GM12878 (cell line): ENCODE measurements around the gene GJC3. TPM values are rescaled to one million over a fixed set of nuclear protein-coding genes. Genes with fewer than 3 reads are reported as not detected.

Experiments used
- ATAC-seq: fragments of 200-7000 bp; cut with Tn5 transposase; 3 replicates; pipeline ENCODE4 v1.9.1; 2020; ENCODE audit warnings: mild to moderate bottlenecking, moderate library complexity
- BruUV-seq: library from RNA; stranded (reverse); fragments of 400-500 nt; replicated peaks from 2 replicates; lab custom pipeline; 2021; lab: Mats Ljungman, UMichigan
- CTCF ChIA-PET: fragments of 300-600 bp; sonication (Branson Sonifier 250); formaldehyde crosslinking; extraction: SDS; loops from one replicate; lab custom pipeline; 2021; ENCODE audit warnings: inconsistent platforms; lab: Yijun Ruan, JAX
- POLR2A ChIA-PET: fragments of 350-600 bp; formaldehyde crosslinking; extraction: SDS; loops from one replicate; lab custom pipeline; 2021; ENCODE audit warnings: inconsistent platforms; lab: Charles Lee
- RAD21 ChIA-PET: fragments of 300-600 bp; sonication (Branson Sonifier 250); formaldehyde crosslinking; loops from one replicate; lab custom pipeline; 2023; ENCODE audit warnings: antibody characterized with exemption; ENCODE audit not compliant: unreplicated experiment; lab: Charles Lee
- SMC1A ChIA-PET: fragments of 300-600 bp; sonication (Branson Sonifier 250); formaldehyde crosslinking; loops from one replicate; lab custom pipeline; 2023; ENCODE audit not compliant: unreplicated experiment, uncharacterized antibody; lab: Charles Lee
- DNase-seq: peaks from one replicate; pipeline ENCODE4 v3.0.0-alpha.2; 2011; ENCODE audit warnings: low read depth, low spot score
- FAIRE-seq: peaks from 3 replicates; lab custom pipeline; 2011; peaks lifted over from hg19 to GRCh38; lab: Jason Lieb, UNC
- H2AFZ ChIP-seq: 2 replicates; pipeline ENCODE4 v1.6.0; 2011; ENCODE audit warnings: low read depth, low read length, control low read depth; ENCODE audit not compliant: control insufficient read depth
- H3K27ac ChIP-seq: 2 replicates; pipeline ENCODE4 v1.5.1; 2011; ENCODE audit warnings: control low read depth; ENCODE audit not compliant: control insufficient read depth, insufficient read depth
- H3K27me3 ChIP-seq, 2 experiments: replicated peaks in 1 of 2; 2 replicates each; pipeline versions ENCODE4 v1.6.0 to v1.6.1; 2011; ENCODE audit warnings: low read length in 1 of 2; ENCODE audit not compliant: control insufficient read depth in 2 of 2, insufficient read depth in 2 of 2
- H3K36me3 ChIP-seq, 2 experiments: 2 replicates each; pipeline ENCODE4 v1.5.1; 2011; ENCODE audit warnings: low read length in 1 of 2; ENCODE audit not compliant: control insufficient read depth in 2 of 2, insufficient read depth in 2 of 2
- H3K4me1 ChIP-seq: 2 replicates; pipeline ENCODE4 v1.6.1; 2011; ENCODE audit warnings: mild to moderate bottlenecking, low read length, moderate library complexity, mixed read lengths; ENCODE audit not compliant: control insufficient read depth, insufficient read depth
- H3K4me2 ChIP-seq: 2 replicates; pipeline ENCODE4 v1.6.0; 2011; ENCODE audit warnings: control low read depth; ENCODE audit not compliant: control insufficient read depth, insufficient read depth
- H3K4me3 ChIP-seq: fragments of 200-600 bp; sonication (generic); 2 replicates; pipeline ENCODE4 v1.5.1; 2016
- H3K79me2 ChIP-seq: 2 replicates; pipeline ENCODE4 v1.6.0; 2011; ENCODE audit warnings: low read length; ENCODE audit not compliant: control insufficient read depth, insufficient read depth
- H3K9ac ChIP-seq: 2 replicates; pipeline ENCODE4 v1.8.0; 2011; ENCODE audit warnings: low read length, control low read depth, mixed read lengths; ENCODE audit not compliant: control insufficient read depth, insufficient read depth
- H3K9me3 ChIP-seq: replicated peaks from 3 replicates; pipeline ENCODE4 v1.5.1; 2011; ENCODE audit warnings: mild to moderate bottlenecking, low read length; ENCODE audit not compliant: control insufficient read depth, insufficient read depth
- H4K20me1 ChIP-seq: 2 replicates; pipeline ENCODE4 v1.6.0; 2011; ENCODE audit not compliant: control insufficient read depth, insufficient read depth
- BCL11A ChIP-seq: IDR thresholded peaks from 2 replicates; pipeline ENCODE4 v1.6.1; 2011; ENCODE audit warnings: low read depth, low read length
- CREM ChIP-seq: IDR thresholded peaks from 2 replicates; pipeline ENCODE4 v1.6.1; 2014; ENCODE audit warnings: antibody characterized with exemption, low read depth
- FOS ChIP-seq: IDR thresholded peaks from 3 replicates; pipeline ENCODE4 v1.6.1; 2011; ENCODE audit warnings: borderline replicate concordance; ENCODE audit not compliant: insufficient read length; ENCODE audit errors: extremely low read depth
- FOXK2 ChIP-seq: fragments of 450-650 bp; IDR thresholded peaks from 2 replicates; pipeline ENCODE4 v1.6.1; 2017; ENCODE audit warnings: mild to moderate bottlenecking, moderate library complexity
- JUNB ChIP-seq: IDR thresholded peaks from 2 replicates; pipeline ENCODE4 v1.6.1; 2016; ENCODE audit warnings: antibody characterized with exemption, mild to moderate bottlenecking
- MYB ChIP-seq: fragments of 150-350 bp; IDR thresholded peaks from 2 replicates; pipeline ENCODE4 v1.6.1; 2014; ENCODE audit warnings: mild to moderate bottlenecking, low read depth, low read length, borderline replicate concordance
- NR2C2 ChIP-seq: IDR thresholded peaks from 2 replicates; pipeline ENCODE4 v1.6.1; 2011; ENCODE audit warnings: borderline replicate concordance, low read depth; ENCODE audit not compliant: control insufficient read depth, insufficient read length
- PBX3 ChIP-seq: IDR thresholded peaks from 2 replicates; pipeline ENCODE4 v1.6.1; 2011; ENCODE audit warnings: mild to moderate bottlenecking, low read depth, low read length, moderate library complexity; ENCODE audit not compliant: insufficient replicate concordance
- SMAD5 ChIP-seq: IDR thresholded peaks from 2 replicates; pipeline ENCODE4 v1.6.1; 2016; ENCODE audit warnings: antibody characterized with exemption, low read depth
- SMC3 ChIP-seq: IDR thresholded peaks from 2 replicates; pipeline ENCODE4 v1.6.1; 2011; ENCODE audit warnings: low read length, improper control_type of control experiment, borderline replicate concordance
- SREBF2 ChIP-seq: IDR thresholded peaks from 2 replicates; pipeline ENCODE4 v1.6.1; 2012; ENCODE audit warnings: mild to moderate bottlenecking, low read length
- SRF ChIP-seq, 2 experiments: IDR thresholded peaks; 2 replicates each; pipeline ENCODE4 v1.6.1; 2011; ENCODE audit warnings: low read depth in 2 of 2, low read length in 2 of 2, mild to moderate bottlenecking in 1 of 2, moderate library complexity in 1 of 2
- TCF12 ChIP-seq: IDR thresholded peaks from 2 replicates; pipeline ENCODE4 v1.6.1; 2011; ENCODE audit warnings: low read depth, mild to moderate bottlenecking, low read length
- USF1 ChIP-seq: IDR thresholded peaks from 2 replicates; pipeline ENCODE4 v1.6.1; 2011; ENCODE audit warnings: borderline replicate concordance, low read depth, mild to moderate bottlenecking, moderate library complexity, mixed read lengths, low read length; ENCODE audit not compliant: insufficient read depth; ENCODE audit errors: extremely low read length
- YBX1 ChIP-seq: fragments of 450-650 bp; IDR thresholded peaks from 2 replicates; pipeline ENCODE4 v1.6.1; 2016; ENCODE audit warnings: antibody characterized with exemption
- ZBED1 ChIP-seq: IDR thresholded peaks from 2 replicates; pipeline ENCODE4 v1.6.1; 2016; ENCODE audit warnings: borderline replicate concordance
- ZBTB11 ChIP-seq: fragments of 450-650 bp; formaldehyde crosslinking; IDR thresholded peaks from 2 replicates; pipeline ENCODE4 v1.5.0; 2022; ENCODE audit warnings: mild to moderate bottlenecking, missing genetic modification characterization
- ZNF24 ChIP-seq: fragments of 450-650 bp; IDR thresholded peaks from 2 replicates; pipeline ENCODE4 v1.6.1; 2017; ENCODE audit warnings: antibody characterized with exemption, mild to moderate bottlenecking
- WGBS: methylation state at CpG from one replicate; pipeline ENCODE4 v1.1.6; 2016; ENCODE audit warnings: low lambda C conversion rate; ENCODE audit not compliant: insufficient replicate concordance, insufficient coverage; ENCODE audit errors: missing lambda C conversion rate; 5-methylcytosine and 5-hydroxymethylcytosine counted together
- in situ Hi-C: fragments of 300-500 bp; cut with MboI; formaldehyde crosslinking; loops from 9 replicates; pipeline ENCODE4 v1.14.3; 2018; ENCODE audit warnings: mixed read lengths
- intact Hi-C: fragments of 100-400 bp; cut with micrococcal nuclease; formaldehyde crosslinking; loops from one replicate; pipeline ENCODE4 v1.14.2; 2022; ENCODE audit not compliant: unreplicated experiment
- polyA plus RNA-seq, 11 experiments: library from polyadenylated mRNA; depleted of rRNA in 4 of 11; unstranded in 6 of 11; stranded (reverse) in 5 of 11; fragments of >200 nt; fragmentation: Nextera tagmentation in 4 of 11; fragmentation: Illumina TruSeq in 1 of 11; extraction: Ambion mirVana in 4 of 11; extraction: Trizol in 1 of 11; gene quantifications; 1 replicate in 1 of 11; 2 replicates in 10 of 11; pipeline versions ENCODE4 v1.2.1 to v1.2.3, GENCODE V29; 2011 to 2016; ENCODE audit warnings: inconsistent platforms in 2 of 11, missing spikeins in 2 of 11, low read depth in 1 of 11
- total RNA-seq, 4 experiments: library from RNA; depleted of rRNA in 3 of 4; stranded (reverse); fragments of >200 nt in 3 of 4; fragmentation: Illumina TruSeq in 1 of 4; extraction: Trizol in 1 of 4; gene quantifications; 2 replicates each; pipeline versions ENCODE4 v1.2.1 to v1.2.3, GENCODE V29; 2013 to 2021

Gene GJC3
- total and polyA plus RNA-seq, 10 of the 15 experiments (the other 5 are each of a cell fraction or from before 2014, with no cell fraction given) = 0.06 to 0.18 (median 0.09) TPM; not detected in 6

DNA sequence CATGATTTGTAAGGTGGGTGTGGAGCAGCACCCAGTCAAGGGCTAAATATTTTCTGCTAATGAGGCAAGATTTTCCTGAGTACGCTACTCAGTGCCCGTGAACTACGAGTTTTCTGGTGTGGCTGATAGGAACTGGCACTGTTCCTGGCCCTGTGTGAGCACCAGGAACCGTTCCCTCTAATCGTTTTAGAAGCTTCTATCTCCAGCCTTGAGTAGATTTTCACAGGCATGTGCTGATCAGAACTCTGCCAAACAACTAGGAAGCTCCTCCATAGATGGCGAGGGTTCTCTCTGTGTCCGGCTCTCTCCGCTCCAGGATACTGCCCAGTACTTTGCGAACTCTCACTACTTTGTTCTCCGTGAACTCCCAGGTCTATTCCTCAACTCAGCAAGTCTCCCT is 27.8 kb downstream of the GJC3 start (continued):
- no peak for TF ChIP-seq ZBTB11
- no peak for TF ChIP-seq ZNF24
- TF ChIP-seq NR2C2 = no peak

GRCh38 chr7:99899830-99900519 is 29.4 kb downstream of the GJC3 start:
- no peaks in the 10 kb centered on the region for H3K27me3 ChIP-seq
- ChIA-PET RAD21 (no interaction called here), POLR2A (no interaction called here), CTCF (no interaction called here), SMC1A (no interaction called here)
- no peak overlapping the region for H3K9ac ChIP-seq
- H3K36me3 ChIP-seq = peaks cover 9 to 31% of the 10 kb centered on the region in 2 experiments; a peak in 3 of 4 replicates
- WGBS = 100% methylated on average over 6 of the region's 6 CpGs
- in situ Hi-C loops = no loop called here
- no peaks in the 10 kb centered on the region for H3K79me2 ChIP-seq
- no peak overlapping the region for H3K4me3 ChIP-seq
- intact Hi-C loops = no loop called here
- FAIRE-seq = no peak
- BruUV-seq = no TSS peak
- ATAC-seq = no peak
- no peaks in the 10 kb centered on the region for H3K9me3 ChIP-seq
- no peaks in the 10 kb centered on the region for H4K20me1 ChIP-seq
- no peak for DNase-seq
- H3K27ac ChIP-seq = no peak overlapping the region
- TF ChIP-seq SMAD5 (no peak), MYB (no peak), TCF12 (no peak), FOXK2 (no peak), USF1 (no peak), SRF (IDR thresholded peaks at IDR 0.05; ENCODE audit: low read depth in 2 of 2, low read length in 2 of 2) (no peak), SMC3 (no peak), ZBED1 (no peak), YBX1 (no peak), FOS (no peak), PBX3 (no peak), CREM (no peak), JUNB (no peak), BCL11A (no peak), SREBF2 (no peak)
- H3K4me1 ChIP-seq = peaks cover 8% of the 10 kb centered on the region
- H3K4me2 ChIP-seq = no peak overlapping the region
- no peak overlapping the region for H2AFZ ChIP-seq
